Fibroblast of the aortic adventitia (primary cell): Measurements from ENCODE around the gene SLC44A2. TPM values are rescaled to one million over a fixed set of nuclear protein-coding genes. Genes with fewer than 3 reads are reported as not detected.
A peak's percentile ranks its signal among the peaks of the same experiment; 100 is the strongest.

Source experiments
- DNase-seq: peaks from one replicate; pipeline ENCODE4 v3.0.0-alpha.2; 2010; ENCODE audit warnings: low read depth
- H3K4me3 ChIP-seq: 2 replicates; pipeline ENCODE4 v1.5.1; 2011; ENCODE audit warnings: low read depth, mild to moderate bottlenecking, control low read depth, low read length, moderate library complexity
- total RNA-seq: library from RNA; depleted of rRNA; stranded (reverse); fragments of >200 nt; gene quantifications from 2 replicates; pipeline ENCODE4 v1.2.3, GENCODE V29; 2012; ENCODE audit warnings: low replicate concordance
- TF ChIP-seq, protein P1 (sequence below): IDR thresholded peaks from 2 replicates; pipeline ENCODE4 v1.5.1; 2011; ENCODE audit warnings: mild to moderate bottlenecking, low read length, control low read depth, inconsistent platforms; ENCODE audit not compliant: insufficient read depth

The SLC44A2 gene
- total RNA-seq, 1 donor = 48.2 TPM

DNA sequence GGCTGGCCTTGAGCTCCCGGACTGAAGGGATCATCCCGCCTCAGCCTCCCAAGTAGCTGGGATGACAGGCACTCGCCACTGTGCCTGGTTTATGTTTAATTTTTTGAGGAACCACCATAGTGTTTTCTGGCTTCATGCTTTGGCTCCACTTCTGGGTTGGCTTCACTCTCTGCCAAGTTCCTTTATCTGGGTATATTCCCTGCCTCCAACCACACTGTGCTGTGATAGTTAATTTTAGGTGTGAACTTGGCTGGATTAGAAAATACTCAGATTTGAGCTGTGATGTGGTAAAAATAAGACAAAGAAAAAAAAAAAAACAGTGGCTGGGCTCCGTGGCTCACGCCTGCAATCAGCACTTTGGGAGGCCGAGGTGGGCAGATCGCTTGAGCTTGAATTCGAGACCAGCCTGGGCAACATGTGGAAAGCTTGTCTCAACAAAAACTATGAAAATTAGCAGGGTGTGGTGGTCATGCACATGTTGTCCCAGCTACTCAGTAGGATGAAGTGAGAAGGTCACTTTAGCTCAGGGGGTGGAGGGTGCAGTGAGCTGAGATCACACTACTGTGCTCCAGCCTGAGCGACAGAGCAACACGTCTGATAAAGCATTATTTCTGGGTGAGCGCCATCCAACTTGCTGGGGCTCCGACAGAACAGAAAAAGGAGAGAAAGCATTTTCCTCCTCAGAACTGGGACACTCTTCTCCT, 21.3 kb downstream of the SLC44A2 start:
- DNase-seq = peak; percentile 32
- H3K4me3 ChIP-seq = no peak overlapping the region
- TF ChIP-seq, protein P1, sequence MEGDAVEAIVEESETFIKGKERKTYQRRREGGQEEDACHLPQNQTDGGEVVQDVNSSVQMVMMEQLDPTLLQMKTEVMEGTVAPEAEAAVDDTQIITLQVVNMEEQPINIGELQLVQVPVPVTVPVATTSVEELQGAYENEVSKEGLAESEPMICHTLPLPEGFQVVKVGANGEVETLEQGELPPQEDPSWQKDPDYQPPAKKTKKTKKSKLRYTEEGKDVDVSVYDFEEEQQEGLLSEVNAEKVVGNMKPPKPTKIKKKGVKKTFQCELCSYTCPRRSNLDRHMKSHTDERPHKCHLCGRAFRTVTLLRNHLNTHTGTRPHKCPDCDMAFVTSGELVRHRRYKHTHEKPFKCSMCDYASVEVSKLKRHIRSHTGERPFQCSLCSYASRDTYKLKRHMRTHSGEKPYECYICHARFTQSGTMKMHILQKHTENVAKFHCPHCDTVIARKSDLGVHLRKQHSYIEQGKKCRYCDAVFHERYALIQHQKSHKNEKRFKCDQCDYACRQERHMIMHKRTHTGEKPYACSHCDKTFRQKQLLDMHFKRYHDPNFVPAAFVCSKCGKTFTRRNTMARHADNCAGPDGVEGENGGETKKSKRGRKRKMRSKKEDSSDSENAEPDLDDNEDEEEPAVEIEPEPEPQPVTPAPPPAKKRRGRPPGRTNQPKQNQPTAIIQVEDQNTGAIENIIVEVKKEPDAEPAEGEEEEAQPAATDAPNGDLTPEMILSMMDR = no peak

DNA sequence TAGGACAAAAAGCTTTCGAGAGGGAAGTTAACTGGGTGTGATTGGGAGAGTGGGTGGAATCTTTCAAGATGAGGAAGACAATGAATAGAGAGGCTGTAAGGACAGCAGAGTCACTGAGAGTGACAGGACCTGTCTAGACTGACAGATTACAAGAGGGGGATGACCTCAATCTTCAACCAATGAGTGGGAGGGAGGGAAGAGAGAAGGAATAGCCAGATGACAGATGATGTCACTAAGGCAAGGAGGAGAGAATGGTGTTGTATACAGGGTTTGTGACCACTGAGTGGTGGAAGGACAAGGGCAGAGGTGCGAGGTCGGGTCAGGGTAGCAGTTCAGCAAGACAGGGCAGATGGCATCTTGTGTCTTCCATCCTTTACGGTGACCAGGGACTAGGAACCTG, 23.0 kb downstream of the SLC44A2 start:
- no peak overlapping the region for H3K4me3 ChIP-seq
- TF ChIP-seq, protein P1 = no peak
- no peak for DNase-seq

DNA sequence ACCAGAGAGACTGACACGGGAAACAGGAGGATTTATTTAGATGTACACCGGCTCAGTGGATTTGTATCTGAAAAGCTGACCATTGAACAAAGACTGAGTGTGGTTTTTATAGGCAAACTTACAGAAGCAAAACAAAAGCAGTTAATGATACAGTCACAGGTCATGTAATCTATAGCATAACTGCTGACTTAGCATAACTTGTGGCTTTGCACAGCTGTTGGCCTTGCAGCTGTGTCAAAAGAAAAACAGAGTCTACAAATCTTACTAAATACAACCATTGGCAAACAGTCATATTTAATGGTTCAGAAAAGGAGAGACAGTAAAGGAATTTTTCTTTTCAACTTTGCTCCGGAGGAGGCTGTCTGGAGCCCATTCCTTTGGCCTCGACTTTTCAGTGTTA, 26.5 kb downstream of the SLC44A2 start:
- TF ChIP-seq, protein P1 = no peak
- DNase-seq = no peak
- no peak overlapping the region for H3K4me3 ChIP-seq

- peak overlapping the region; percentile 96 for H3K4me3 ChIP-seq
- no peak for DNase-seq
- TF ChIP-seq, protein P1 = peak; percentile 9
These were observed 28.1 kb downstream of the SLC44A2 start for GRCh38 chr19:10653482-10653731.

GRCh38 chr19:10653732-10654609, 28.6 kb downstream of the SLC44A2 start, which contains the start of gene ILF3:
ILF3 (plus strand) TSS chr19:10654346; CDS start chr19:10670606, 16,260 bp downstream.
- peak; percentile 100 for DNase-seq
- peak within 1 kb of the TSS; percentile 96 for H3K4me3 ChIP-seq
- TF ChIP-seq, protein P1 = no peak

- H3K4me3 ChIP-seq = peak overlapping the region; percentile 89
- TF ChIP-seq, protein P1 = no peak
- peak; percentile 23 for DNase-seq
These were observed 29.5 kb downstream of the SLC44A2 start for GRCh38 chr19:10654610-10655456.
